ENCODE data around the gene MS4A14.
"Not testable (repeated sequence)": the region's sequence is repeated elsewhere in the genome, so short reads cannot be mapped to it uniquely, and the experiment has no call there.

Gene MS4A14, protein sequence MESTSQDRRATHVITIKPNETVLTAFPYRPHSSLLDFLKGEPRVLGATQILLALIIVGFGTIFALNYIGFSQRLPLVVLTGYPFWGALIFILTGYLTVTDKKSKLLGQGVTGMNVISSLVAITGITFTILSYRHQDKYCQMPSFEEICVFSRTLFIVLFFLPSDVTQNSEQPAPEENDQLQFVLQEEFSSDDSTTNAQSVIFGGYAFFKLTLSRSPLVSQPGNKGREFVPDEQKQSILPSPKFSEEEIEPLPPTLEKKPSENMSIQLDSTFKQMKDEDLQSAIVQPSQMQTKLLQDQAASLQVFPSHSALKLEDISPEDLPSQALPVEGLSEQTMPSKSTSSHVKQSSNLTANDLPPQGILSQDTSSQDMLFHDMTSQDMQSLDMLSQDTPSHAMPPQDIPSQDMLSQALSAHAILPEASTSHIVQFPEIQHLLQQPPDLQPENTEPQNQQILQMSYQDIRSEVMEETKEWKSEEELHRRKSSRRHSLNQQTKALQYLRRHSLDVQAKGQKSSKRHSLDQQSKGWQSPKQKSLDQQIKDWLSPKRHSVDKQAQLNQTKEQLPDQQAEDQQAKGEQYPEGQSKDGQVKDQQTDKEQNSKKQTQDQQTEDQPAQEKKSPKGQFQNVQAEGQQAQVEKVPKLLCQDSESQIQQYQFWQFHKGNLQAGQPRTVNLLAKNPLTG

GRCh38 chr11:60396382-60396781 is at the start of gene MS4A14:
Gene MS4A14 (plus strand): TSS chr11:60396459. CDS start chr11:60396579, 120 bp downstream.
- no peak for DNase-seq

DNA sequence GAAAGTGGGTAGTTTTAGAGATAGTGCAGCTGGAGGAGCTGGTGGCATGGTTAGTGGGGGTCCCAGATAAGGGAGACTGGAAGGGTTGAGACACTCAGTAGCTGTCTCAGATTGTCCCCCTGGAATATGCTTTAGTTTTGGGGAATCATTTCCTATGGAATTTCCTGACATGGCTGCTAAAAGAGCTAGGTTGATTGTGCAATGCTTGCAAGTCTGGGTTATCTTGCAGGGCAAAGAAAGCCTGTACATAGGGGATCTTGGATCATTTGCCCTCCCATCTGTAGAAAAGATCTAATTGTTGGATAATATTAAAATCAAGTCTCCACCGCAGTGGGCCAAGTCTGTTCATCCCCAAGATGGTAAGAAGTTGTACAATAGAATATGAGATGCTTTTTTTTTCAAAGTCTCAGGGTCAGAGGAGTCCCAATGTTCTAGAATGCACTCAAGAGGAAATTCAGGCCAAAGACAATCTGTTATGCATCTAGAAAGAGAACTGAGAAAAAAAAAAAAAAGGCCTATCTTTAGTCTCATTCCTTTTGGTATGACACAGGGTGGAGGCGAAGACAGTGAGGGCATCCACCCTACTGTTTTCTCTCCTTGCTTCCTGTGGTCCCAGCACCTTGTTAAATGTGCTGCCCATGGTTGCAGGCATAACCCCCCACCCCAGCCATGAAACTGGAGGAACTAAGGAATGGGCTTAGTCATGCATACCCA is 49.0 kb upstream of the MS4A14 start:
- DNase-seq = no peak

GRCh38 chr11:60348116-60348515 is 48.1 kb upstream of the MS4A14 start:
- DNase-seq = no peak

- DNase-seq = no peak
Measured at GRCh38 chr11:60349990-60350389, 46.3 kb upstream of the MS4A14 start.

DNA sequence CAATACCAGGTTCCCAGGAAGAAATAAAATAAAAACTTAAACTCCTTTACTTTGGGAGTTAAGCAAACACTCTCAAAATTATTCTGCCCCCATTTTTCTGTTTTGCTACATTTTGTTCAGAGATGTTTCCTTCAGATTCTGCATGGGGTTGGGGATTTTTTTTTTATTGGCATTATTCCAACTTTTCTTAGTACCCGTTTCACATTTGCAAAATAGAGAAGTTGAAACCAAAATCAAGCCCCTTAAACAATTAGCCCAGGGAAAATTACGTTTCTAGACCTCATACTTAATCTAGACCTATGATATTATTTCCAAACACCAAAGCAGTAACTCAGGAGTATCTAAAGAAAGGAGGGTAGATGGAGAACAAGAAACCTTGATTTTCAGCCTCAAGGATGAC is 38.5 kb upstream of the MS4A14 start:
- no peak for DNase-seq

- DNase-seq = no peak
Measured at GRCh38 chr11:60360621-60361020, 35.6 kb upstream of the MS4A14 start.

- no peak for DNase-seq
Measured at GRCh38 chr11:60362241-60362640, 34.0 kb upstream of the MS4A14 start.

GRCh38 chr11:60363542-60364470 is 32.5 kb upstream of the MS4A14 start:
- DNase-seq = peak; percentile 43

- not testable (repeated sequence) for DNase-seq
Measured at GRCh38 chr11:60366262-60366904, 29.9 kb upstream of the MS4A14 start.

GRCh38 chr11:60367009-60367408 is 29.2 kb upstream of the MS4A14 start:
- DNase-seq = no peak

- no peak for DNase-seq
Measured at GRCh38 chr11:60367896-60368295, 28.4 kb upstream of the MS4A14 start.

DNA sequence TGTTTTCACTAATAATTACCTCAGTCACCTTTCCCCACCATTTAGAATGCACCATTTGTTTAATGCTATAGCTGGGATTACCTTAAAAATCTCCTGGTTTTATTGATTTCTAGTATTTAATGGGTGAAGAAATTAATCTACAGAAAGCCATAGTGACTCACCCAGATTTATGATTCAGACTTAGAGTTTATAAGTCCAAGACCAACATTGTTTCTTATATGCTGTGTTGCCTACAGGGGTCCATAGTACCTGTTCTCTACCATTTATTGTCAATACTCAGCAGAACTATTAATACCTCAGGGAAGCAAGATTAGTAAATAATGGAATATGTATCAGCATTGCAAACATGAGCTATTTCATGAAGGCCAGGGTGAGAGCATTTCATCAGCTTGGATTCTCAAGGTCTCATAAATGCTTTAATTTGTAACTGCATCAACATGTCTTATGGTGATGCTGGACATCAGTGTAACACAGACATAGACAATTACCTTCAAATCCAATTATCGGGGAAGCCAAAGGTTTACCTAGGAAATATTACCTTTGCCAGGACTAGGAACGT is 25.9 kb upstream of the MS4A14 start:
- DNase-seq = no peak

DNA sequence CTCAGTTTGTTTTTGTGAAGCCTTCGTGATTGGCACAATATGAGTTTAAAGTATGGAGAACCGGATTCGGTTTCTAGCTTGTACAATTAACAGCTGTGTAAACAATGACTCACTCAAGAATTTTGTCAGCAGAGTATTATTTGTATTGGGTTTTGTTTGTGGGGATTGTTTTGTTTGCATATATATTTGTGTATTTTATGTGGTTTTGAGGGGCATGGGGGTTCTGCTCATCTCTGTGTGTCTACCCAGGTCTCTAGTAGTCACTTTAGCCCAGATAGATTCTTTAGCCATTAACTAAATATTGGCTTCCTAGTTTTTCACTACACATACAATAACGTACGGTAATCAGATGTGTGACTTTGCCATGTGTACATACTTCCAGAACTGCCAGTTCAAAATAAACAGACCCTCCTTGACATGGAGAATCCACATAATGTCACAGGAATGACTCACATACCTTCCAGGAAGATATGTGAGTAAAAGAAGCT is 25.4 kb upstream of the MS4A14 start:
- no peak for DNase-seq

- no peak for DNase-seq
Measured at GRCh38 chr11:60371386-60371785, 24.9 kb upstream of the MS4A14 start.

DNA sequence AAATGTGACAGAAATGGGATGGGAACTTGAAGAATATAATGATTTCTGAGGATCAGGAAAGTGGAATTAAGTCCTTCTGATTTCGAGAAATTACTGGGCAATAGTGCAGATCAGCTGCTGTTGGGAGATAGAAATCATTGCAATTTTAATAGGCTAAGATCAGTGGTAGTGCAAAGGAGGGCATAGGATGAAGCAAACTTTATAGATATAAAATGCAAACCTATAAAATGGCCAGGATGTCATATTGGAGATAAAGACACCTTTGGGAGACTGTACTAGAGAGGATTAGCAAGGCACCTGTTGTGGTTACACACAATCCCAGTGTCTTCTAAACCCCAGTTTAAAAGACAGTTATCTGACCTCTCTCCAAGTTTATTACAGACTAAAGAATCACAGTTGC is 24.4 kb upstream of the MS4A14 start:
- DNase-seq = no peak

- DNase-seq = no peak
Measured at GRCh38 chr11:60372767-60373166, 23.5 kb upstream of the MS4A14 start.

GRCh38 chr11:60375316-60375715 is 20.9 kb upstream of the MS4A14 start:
- no peak for DNase-seq

DNA sequence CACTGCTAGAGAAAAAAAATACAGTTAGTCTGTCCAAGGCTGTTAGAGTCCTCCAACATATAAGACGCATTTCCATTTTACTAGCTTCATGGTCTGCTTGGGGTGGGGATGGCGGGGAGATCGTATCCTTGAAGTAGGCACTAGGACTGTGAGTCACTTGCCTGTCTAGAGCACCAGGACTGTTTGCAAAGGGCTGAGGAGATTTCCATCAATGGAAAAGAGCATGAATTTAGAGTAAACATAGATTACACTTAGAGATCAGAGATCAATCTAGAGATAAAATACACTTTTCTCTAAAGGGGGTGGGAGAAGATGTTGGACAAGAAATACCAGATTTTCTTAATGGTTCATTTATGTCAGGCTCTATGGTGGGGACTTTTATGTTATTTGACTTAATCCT is 19.7 kb upstream of the MS4A14 start:
- no peak for DNase-seq

- no peak for DNase-seq
Measured at GRCh38 chr11:60377401-60378136, 18.7 kb upstream of the MS4A14 start.

- DNase-seq = no peak
Measured at GRCh38 chr11:60378354-60378753, 17.9 kb upstream of the MS4A14 start, which contains the start of gene MS4A7. Gene MS4A7 (plus strand): TSS chr11:60378532. CDS start chr11:60383142, 4,610 bp downstream.
